PC-9 (cell line): Measurements from ENCODE around the gene RASGRF1. TPM values are rescaled to one million over a fixed set of nuclear protein-coding genes. Genes with fewer than 3 reads are reported as not detected.

Source experiments
- BruUV-seq: library from RNA; stranded (reverse); fragments of 400-500 nt; replicated peaks from 2 replicates; lab custom pipeline; 2021; lab: Mats Ljungman, UMichigan
- CTCF ChIA-PET: fragments of 300-600 bp; sonication (Branson Sonifier 250); formaldehyde crosslinking; loops from one replicate; lab custom pipeline; 2022; ENCODE audit warnings: antibody characterized with exemption; lab: Charles Lee
- POLR2A ChIA-PET: fragments of 300-600 bp; sonication (Branson Sonifier 250); formaldehyde crosslinking; loops from one replicate; lab custom pipeline; 2022; ENCODE audit warnings: antibody characterized with exemption; ENCODE audit not compliant: unreplicated experiment; lab: Charles Lee
- DNase-seq, 2 experiments: peaks; one replicate each; pipeline versions ENCODE4 v3.0.0 to v3.0.0-alpha.2; 2015 to 2022; ENCODE audit warnings: mixed read lengths in 1 of 2
- H2AFZ ChIP-seq: fragments of 200-600 bp; sonication (generic); 2 replicates; pipeline ENCODE4 v1.8.1; 2017; ENCODE audit warnings: antibody characterized with exemption
- H3F3A ChIP-seq: fragments of 200-600 bp; sonication (generic); 2 replicates; pipeline ENCODE4 v1.8.1; 2017; ENCODE audit warnings: antibody characterized with exemption, mild to moderate bottlenecking, low read depth; ENCODE audit not compliant: insufficient read depth
- H3K27ac ChIP-seq: fragments of 200-600 bp; sonication (generic); 2 replicates; pipeline ENCODE4 v1.6.1; 2016; ENCODE audit warnings: mixed run types
- H3K27me3 ChIP-seq: fragments of 200-600 bp; sonication (generic); 2 replicates; pipeline ENCODE4 v1.6.1; 2016; ENCODE audit warnings: low read depth, mixed run types; ENCODE audit not compliant: insufficient read depth
- H3K36me3 ChIP-seq: fragments of 200-600 bp; sonication (generic); 2 replicates; pipeline ENCODE4 v1.6.1; 2016; ENCODE audit warnings: low read depth, mixed run types
- H3K4me1 ChIP-seq: fragments of 200-600 bp; sonication (generic); replicated peaks from 2 replicates; pipeline ENCODE4 v1.6.1; 2016; ENCODE audit warnings: mixed run types; ENCODE audit not compliant: insufficient read depth
- H3K4me2 ChIP-seq: fragments of 200-600 bp; sonication (generic); 2 replicates; pipeline ENCODE4 v1.6.1; 2017; ENCODE audit warnings: mixed run types
- H3K4me3 ChIP-seq: fragments of 200-600 bp; sonication (generic); 2 replicates; pipeline ENCODE4 v1.6.1; 2016; ENCODE audit warnings: mixed run types
- H3K79me2 ChIP-seq: fragments of 200-600 bp; sonication (generic); 2 replicates; pipeline ENCODE4 v1.6.1; 2017; ENCODE audit warnings: low read depth, mixed run types
- H3K9me2 ChIP-seq: fragments of 200-600 bp; sonication (generic); 2 replicates; pipeline ENCODE4 v1.8.1; 2017; ENCODE audit warnings: mild to moderate bottlenecking; ENCODE audit not compliant: insufficient read depth
- H3K9me3 ChIP-seq: fragments of 200-600 bp; sonication (generic); 2 replicates; pipeline ENCODE4 v1.8.1; 2016; ENCODE audit warnings: low read depth; ENCODE audit not compliant: insufficient read depth
- H4K20me1 ChIP-seq: fragments of 200-600 bp; sonication (generic); 2 replicates; pipeline ENCODE4 v1.8.1; 2017; ENCODE audit not compliant: insufficient read depth
- CTCF ChIP-seq: fragments of 200-600 bp; sonication (generic); conservative IDR thresholded peaks from 2 replicates; pipeline ENCODE4 v1.6.1; 2017; ENCODE audit warnings: mixed run types, antibody characterized with exemption, mild to moderate bottlenecking, moderate library complexity
- EZH2 ChIP-seq: fragments of 200-600 bp; sonication (generic); IDR thresholded peaks from 2 replicates; pipeline ENCODE4 v1.8.0; 2017; ENCODE audit warnings: antibody characterized with exemption, low read depth
- intact Hi-C: fragments of 100-400 bp; cut with micrococcal nuclease; formaldehyde crosslinking; loops from one replicate; pipeline ENCODE4 v1.10.0; 2022; ENCODE audit not compliant: unreplicated experiment
- total RNA-seq: library from RNA; stranded (reverse); gene quantifications from 2 replicates; pipeline ENCODE4 v1.2.3, GENCODE V29; 2021

Gene RASGRF1
- total RNA-seq, 1 experiment from 2014 or later: 6.0 TPM

GRCh38 chr15:78944669-78945407 lies 145.7 kb downstream of the RASGRF1 start, which contains the start of gene CTSH:
CTSH (minus strand) TSS chr15:78945046; CDS start chr15:78944981, 65 bp downstream.
- Histone ChIP-seq H3K27ac (no peak within 1 kb of the TSS), H3F3A (peaks cover 21% of the 10 kb centered on the region; the same call in 1 of the 2 replicates), H3K9me2 (no peaks in the 10 kb centered on the region), H3K27me3 (no peaks in the 10 kb centered on the region), H3K79me2 (peaks cover 20% of the 10 kb centered on the region), H3K4me3 (peak within 1 kb of the TSS; percentile 58), H3K4me1 (peaks cover 29% of the 10 kb centered on the region), H4K20me1 (no peaks in the 10 kb centered on the region), H2AFZ (peak within 1 kb of the TSS; percentile 83), H3K9me3 (no peaks in the 10 kb centered on the region), H3K4me2 (peak within 1 kb of the TSS; percentile 72), H3K36me3 (no peaks in the 10 kb centered on the region)
- CTCF ChIA-PET: interaction anchor here (0.6 to 2.0 kb wide), 3 partner anchors 35 to 213 kb away, joined by 3 to 6 read pairs (median 3); no protein-coding TSS in a partner anchor
- no peak for TF ChIP-seq EZH2
- no peak for TF ChIP-seq CTCF
- peak; percentile 60 to 83 for DNase-seq
- no TSS peak for BruUV-seq
- POLR2A ChIA-PET: interaction anchor here (0.6 to 1.1 kb wide), 2 partner anchors 23 to 59 kb away, joined by 6 read pairs; no protein-coding TSS in a partner anchor
- intact Hi-C loops: loop anchor here (2.0 to 5.0 kb wide), 2 partner anchors 14 to 42 kb away; no protein-coding TSS in a partner anchor

GRCh38 chr15:78944202-78944625 lies 146.4 kb downstream of the RASGRF1 start:
- no peak overlapping the region for H3K27ac ChIP-seq
- no peaks in the 10 kb centered on the region for H4K20me1 ChIP-seq
- TF ChIP-seq EZH2 (no peak), CTCF (no peak)
- no peaks in the 10 kb centered on the region for H3K9me3 ChIP-seq
- no TSS peak for BruUV-seq
- H3K9me2 ChIP-seq: no peaks in the 10 kb centered on the region
- H3K36me3 ChIP-seq: no peaks in the 10 kb centered on the region
- H3K4me2 ChIP-seq: peak overlapping the region; percentile 72
- no peaks in the 10 kb centered on the region for H3K27me3 ChIP-seq
- H3K79me2 ChIP-seq: peaks cover 22% of the 10 kb centered on the region
- ChIA-PET POLR2A (interaction anchor here (1.1 kb wide), 1 partner anchor 24 kb away, joined by 6 read pairs; no protein-coding TSS in a partner anchor), CTCF (interaction anchor here (0.6 to 2.0 kb wide), 3 partner anchors 35 to 214 kb away, joined by 3 to 6 read pairs (median 3); no protein-coding TSS in a partner anchor)
- DNase-seq: no peak
- H3K4me3 ChIP-seq: peak overlapping the region; percentile 58
- peaks cover 23% of the 10 kb centered on the region for H3K4me1 ChIP-seq
- H2AFZ ChIP-seq: peak overlapping the region; percentile 83
- peaks cover 16% of the 10 kb centered on the region; the same call in 1 of the 2 replicates for H3F3A ChIP-seq
- intact Hi-C loops: loop anchor here (2.0 kb wide), 1 partner anchor 13 kb away; no protein-coding TSS in a partner anchor

GRCh38 chr15:78943692-78944091 lies 146.9 kb downstream of the RASGRF1 start:
- Histone ChIP-seq H3F3A (peaks cover 11% of the 10 kb centered on the region; the same call in 1 of the 2 replicates), H3K4me3 (peak overlapping the region; percentile 58), H4K20me1 (no peaks in the 10 kb centered on the region), H3K36me3 (0 out of 2 replicates have a peak, but pooled peaks cover 4% of the 10 kb centered on the region), H3K4me1 (peaks cover 18% of the 10 kb centered on the region), H3K4me2 (peak overlapping the region; percentile 72), H3K79me2 (peaks cover 22% of the 10 kb centered on the region), H3K27me3 (no peaks in the 10 kb centered on the region), H3K27ac (no peak overlapping the region), H3K9me2 (no peaks in the 10 kb centered on the region), H2AFZ (no peak overlapping the region), H3K9me3 (no peaks in the 10 kb centered on the region)
- intact Hi-C loops: loop anchor here (2.0 kb wide), 1 partner anchor 13 kb away; no protein-coding TSS in a partner anchor
- POLR2A ChIA-PET: no interaction called here
- TF ChIP-seq CTCF (no peak), EZH2 (no peak)
- DNase-seq: peak; percentile 35 to 57
- CTCF ChIA-PET: interaction anchor here (2.0 kb wide), 1 partner anchor 36 kb away, joined by 6 read pairs; no protein-coding TSS in a partner anchor
- BruUV-seq: no TSS peak
